GM19328 (cell line): Measurements from ENCODE around the gene MICU1.
"Not testable (repeated sequence)": the region's sequence is repeated elsewhere in the genome, so short reads cannot be mapped to it uniquely, and the experiment has no call there.

Source experiments
- ATAC-seq: cut with Tn5 transposase; IDR thresholded peaks from one replicate; pipeline ENCODE4 v1.9.1; 2021; ENCODE audit warnings: mild to moderate bottlenecking, moderate library complexity; ENCODE audit not compliant: unreplicated experiment

The MICU1 gene

DNA sequence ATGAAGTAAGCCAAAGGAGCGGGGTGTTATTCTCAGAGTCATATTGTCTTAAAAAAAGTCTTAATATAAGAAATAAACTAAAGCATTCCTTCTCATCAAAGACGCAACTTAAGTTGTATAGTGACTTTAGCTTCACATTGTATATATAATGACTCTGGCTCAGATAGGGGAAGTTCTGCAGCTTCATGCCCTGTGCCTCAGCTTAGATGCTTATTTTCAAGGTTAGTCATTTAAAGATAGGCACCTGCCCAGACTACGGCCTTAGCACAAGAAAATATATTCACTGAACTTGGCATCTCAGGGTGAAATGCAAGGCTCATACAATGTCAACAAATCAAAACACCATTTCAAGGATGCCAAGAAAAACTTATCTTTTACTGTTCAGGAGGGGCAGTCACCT is 218.4 kb downstream of the MICU1 start:
- no peak for ATAC-seq

GRCh38 chr10:72395581-72395980 is 230.3 kb downstream of the MICU1 start:
- not testable (repeated sequence) for ATAC-seq

DNA sequence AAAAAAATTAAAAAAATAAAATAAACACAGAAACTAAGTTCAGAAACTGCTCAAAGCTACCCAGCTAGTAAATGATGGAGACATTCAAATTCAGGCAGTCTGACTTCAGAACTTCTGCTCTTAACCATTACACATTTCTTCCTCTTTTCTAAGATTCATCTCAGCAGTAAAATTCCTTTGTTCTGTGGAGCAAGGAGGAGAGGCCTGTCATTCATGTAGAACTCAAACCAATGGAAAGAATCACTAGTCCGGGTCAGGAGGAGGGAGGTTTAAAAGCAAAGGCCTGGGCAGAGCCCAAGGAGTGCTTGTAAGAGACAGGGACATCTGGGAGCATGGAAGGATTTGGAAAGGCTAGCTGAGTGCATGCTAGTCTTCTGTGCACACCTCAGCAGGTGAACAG is 233.3 kb downstream of the MICU1 start:
- no peak for ATAC-seq

DNA sequence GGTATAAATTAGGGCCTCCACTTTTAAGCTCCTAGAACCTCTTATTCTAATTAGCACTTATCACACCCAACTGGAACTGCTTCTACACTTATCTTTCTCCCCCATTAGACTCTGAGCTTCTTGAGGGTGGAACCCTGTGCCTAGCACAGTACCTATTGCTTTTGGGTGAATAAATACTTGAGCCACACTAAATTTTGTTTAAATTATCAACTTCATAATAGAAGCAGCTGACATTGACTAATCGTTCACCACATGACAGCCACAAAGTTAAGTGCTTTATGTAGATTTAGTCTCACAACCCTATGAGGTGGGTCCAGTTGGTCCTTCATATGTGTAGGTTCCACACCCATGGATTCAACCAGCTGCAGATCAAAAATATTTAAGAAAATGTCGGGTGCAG is 235.1 kb downstream of the MICU1 start:
- no peak for ATAC-seq

GRCh38 chr10:72389716-72390115 is 236.2 kb downstream of the MICU1 start:
- ATAC-seq = no peak

GRCh38 chr10:72389014-72389413 is 236.9 kb downstream of the MICU1 start:
- ATAC-seq = no peak

DNA sequence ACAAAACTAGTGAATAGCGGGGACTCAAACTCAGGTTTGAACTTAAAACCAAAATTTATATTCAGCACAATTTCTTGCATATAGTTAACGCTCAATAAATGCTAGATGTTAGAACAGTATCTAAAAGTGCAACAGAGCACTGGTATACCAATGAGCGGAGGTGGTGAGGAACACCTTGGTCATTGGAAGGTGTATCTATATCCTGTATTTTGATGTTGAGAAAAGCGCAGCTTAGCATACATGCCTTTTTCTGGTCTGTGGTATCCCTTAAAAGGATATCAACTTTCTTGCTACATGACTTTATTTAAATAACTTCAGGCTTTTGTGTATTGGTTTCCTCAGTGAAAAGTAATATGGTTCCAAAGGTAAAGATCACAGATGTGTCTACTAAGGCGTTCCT is 237.8 kb downstream of the MICU1 start:
- no peak for ATAC-seq

- ATAC-seq = no peak
Measured at GRCh38 chr10:72386916-72387586, 238.8 kb downstream of the MICU1 start.

- no peak for ATAC-seq
Measured at GRCh38 chr10:72385724-72386123, 240.2 kb downstream of the MICU1 start.

GRCh38 chr10:72384982-72385381 is 240.9 kb downstream of the MICU1 start:
- ATAC-seq = not testable (repeated sequence)

GRCh38 chr10:72379776-72380175 is 246.1 kb downstream of the MICU1 start:
- no peak for ATAC-seq

DNA sequence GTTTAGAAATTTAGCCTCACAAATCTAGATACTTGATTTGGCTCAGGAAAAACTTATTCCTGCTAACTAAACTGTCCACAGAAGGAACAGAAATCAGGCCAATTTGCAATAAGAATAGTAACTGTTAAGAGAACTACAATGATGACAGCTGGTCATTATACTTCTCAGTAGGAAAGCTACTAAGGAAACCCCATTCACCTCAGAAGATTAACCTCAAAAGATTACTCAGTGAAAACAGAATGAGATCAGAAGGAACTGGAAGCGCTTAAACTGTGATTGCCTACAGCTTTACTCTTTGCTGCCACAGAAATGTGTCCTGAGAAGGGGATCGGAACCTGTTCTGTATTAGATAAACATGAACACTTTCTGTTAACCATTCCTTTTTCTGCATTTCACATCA is 246.8 kb downstream of the MICU1 start:
- ATAC-seq = no peak

GRCh38 chr10:72375585-72375984 is 250.3 kb downstream of the MICU1 start:
- no peak for ATAC-seq

- no peak for ATAC-seq
Measured at GRCh38 chr10:72375173-72375572, 250.7 kb downstream of the MICU1 start.

DNA sequence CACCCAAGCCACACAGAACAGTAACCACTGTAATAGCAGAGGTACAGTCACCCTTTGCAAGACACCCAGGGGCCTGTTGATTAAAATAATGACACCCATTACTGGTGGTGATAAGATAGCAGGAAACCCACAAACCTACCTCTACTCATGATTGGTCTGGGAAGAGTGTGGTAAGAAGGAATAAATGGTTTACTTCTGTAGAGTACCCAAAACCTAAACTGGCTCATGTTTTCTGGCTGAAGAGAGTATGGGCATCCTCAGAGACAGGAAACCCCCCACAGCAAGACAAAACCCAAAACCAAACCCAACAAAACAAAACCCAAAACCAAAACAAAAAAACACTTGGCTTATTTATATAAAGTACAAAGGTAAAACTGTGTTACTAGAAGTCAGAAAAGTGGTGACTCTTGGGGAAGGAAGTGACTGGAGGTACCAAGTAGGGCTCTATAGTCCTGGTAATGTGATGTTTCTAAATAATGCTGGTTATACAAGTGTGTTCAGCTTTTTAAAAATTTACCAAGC is 255.6 kb downstream of the MICU1 start:
- no peak for ATAC-seq

- ATAC-seq = no peak
Measured at GRCh38 chr10:72367301-72367960, 258.4 kb downstream of the MICU1 start.

DNA sequence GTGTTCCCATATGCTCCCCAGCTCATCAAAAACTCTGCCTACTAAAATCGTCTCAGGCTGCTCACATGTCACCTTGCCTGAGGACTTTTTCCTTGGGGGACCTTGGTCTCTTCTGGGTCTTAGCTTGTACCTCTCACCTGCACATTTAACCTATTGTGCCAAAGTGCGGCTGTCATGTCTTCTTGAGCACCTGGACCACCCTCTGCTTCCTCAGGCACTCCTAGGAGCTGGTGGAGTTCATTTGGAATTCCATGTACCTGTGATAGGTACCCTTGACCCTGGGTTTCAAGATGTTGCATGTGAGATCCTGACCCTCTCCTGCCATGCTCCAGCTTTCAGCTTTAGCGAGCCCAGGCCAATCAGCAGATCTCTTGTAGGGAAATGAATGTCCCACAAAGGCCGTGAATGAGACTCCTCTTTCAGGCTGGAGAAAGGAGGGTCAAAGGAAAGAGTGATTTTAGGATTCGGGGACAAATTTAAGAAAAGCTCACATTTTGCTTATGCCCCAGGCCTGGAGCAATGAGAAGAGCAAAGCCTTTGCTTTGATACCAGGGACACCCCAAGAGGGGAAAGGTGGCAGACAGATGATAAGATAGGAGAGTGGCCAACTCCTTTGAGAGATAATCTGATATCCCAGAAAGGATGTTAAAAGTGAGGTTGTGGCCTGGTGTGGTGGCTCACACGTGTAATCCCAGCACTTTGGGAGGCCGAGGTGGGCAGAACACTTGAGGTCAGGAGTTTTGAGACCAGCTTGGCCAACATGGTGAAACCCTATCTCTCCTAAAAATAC is 260.6 kb downstream of the MICU1 start:
- ATAC-seq = no peak

DNA sequence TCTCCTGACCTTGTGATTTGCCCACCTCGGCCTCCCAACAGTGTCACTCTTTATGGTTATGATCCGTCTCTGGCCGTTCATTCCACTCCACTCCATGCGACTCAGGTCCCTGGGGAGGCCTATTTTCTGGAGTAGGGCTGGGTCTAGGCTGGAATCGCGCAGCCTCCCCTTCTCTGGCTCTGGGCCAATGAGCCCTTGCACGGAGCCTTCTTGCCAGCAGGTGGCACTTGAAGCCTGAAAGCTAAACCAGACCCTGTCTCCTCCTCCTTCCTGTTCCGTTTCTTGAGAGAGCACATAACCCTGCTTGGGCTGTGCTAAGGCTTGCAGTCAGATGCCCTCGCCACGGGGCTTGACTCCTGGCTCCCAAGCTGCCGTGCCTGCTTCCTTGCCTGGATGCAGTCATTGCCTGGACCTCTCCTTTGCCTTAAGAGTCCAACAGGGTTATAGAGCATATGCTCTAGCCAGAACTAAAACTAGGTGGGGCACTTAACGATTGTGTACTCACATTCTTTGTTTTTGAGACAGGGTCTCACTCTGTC is 261.6 kb downstream of the MICU1 start:
- ATAC-seq = no peak

- no peak for ATAC-seq
Measured at GRCh38 chr10:72356987-72357386, 268.9 kb downstream of the MICU1 start.

DNA sequence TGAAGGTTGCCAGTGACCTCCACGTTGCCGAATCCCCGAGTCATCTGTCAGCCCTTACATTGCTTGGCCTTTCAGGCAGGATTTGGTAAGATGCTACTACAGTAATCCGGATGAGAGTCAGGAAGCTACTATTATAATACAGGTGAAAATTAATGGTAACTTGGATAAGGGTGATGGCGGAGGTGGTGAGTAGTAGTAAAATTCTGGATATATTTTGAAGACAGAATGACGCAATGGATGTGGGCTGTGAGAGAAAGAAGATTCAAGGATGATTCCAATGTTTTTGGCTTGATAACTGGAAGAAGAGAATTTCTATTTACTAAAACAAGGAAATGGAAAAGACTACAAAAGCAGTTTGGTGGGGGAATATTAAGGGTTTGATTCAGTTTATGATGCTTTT is 269.8 kb downstream of the MICU1 start:
- ATAC-seq = no peak

GRCh38 chr10:72355214-72355555 is 270.7 kb downstream of the MICU1 start:
- ATAC-seq = no peak
